Fibroblast of skin of left biceps (primary cell): ENCODE data around the gene GSKIP.

Source experiments
- DNase-seq, 2 experiments: peaks; one replicate each; pipeline ENCODE4 v3.0.0-alpha.2; 2013; ENCODE audit warnings: low read depth in 2 of 2

The GSKIP gene

GRCh38 chr14:96416292-96416691 is 53.0 kb downstream of the GSKIP start:
- DNase-seq, result no peak

- DNase-seq, result no peak
These were observed 53.9 kb downstream of the GSKIP start for GRCh38 chr14:96417254-96417653.

- no peak for DNase-seq
These were observed 54.7 kb downstream of the GSKIP start for GRCh38 chr14:96418075-96418474.

GRCh38 chr14:96421236-96421635 is 57.9 kb downstream of the GSKIP start:
- DNase-seq, result no peak

GRCh38 chr14:96422992-96423391 is 59.7 kb downstream of the GSKIP start:
- DNase-seq, result no peak

- no peak for DNase-seq
These were observed 60.3 kb downstream of the GSKIP start for GRCh38 chr14:96423446-96424108.

GRCh38 chr14:96424109-96424989 is 61.0 kb downstream of the GSKIP start:
- DNase-seq, result peak; percentile 47

- no peak for DNase-seq
These were observed 70.7 kb downstream of the GSKIP start for GRCh38 chr14:96434040-96434439.
